Neural cell (in vitro differentiated cells): ENCODE data around the gene TNIP3. TPM values are rescaled to one million over a fixed set of nuclear protein-coding genes. Genes with fewer than 3 reads are reported as not detected.

Experiments used
- H2AFZ ChIP-seq: fragments of 200-600, 300-800 bp; sonication (generic), shearing (Covaris generic); 2 replicates; pipeline ENCODE4 v1.6.0; 2014; ENCODE audit warnings: low read depth, mild to moderate bottlenecking, antibody characterized with exemption, low read length, moderate library complexity
- H3F3A ChIP-seq: fragments of 200-600 bp; shearing (Covaris generic); 2 replicates; pipeline ENCODE4 v1.6.1; 2016; ENCODE audit warnings: mild to moderate bottlenecking, moderate library complexity, mixed read lengths, antibody characterized with exemption, low read length; ENCODE audit not compliant: insufficient read depth, poor library complexity, severe bottlenecking
- H3K27ac ChIP-seq: fragments of 200-600, 300-800 bp; sonication (generic), shearing (Covaris generic); 2 replicates; pipeline ENCODE4 v1.5.1; 2014; ENCODE audit warnings: mild to moderate bottlenecking, low read length, moderate library complexity
- H3K27me3 ChIP-seq: fragments of 300-800, 200-600 bp; sonication (generic), shearing (Covaris generic); 2 replicates; pipeline ENCODE4 v1.6.0; 2014; ENCODE audit warnings: mild to moderate bottlenecking, low read depth, low read length, moderate library complexity; ENCODE audit not compliant: insufficient read depth
- H3K36me3 ChIP-seq: fragments of 300-800, 200-600 bp; sonication (generic), shearing (Covaris generic); 2 replicates; pipeline ENCODE4 v1.5.1; 2014; ENCODE audit warnings: mild to moderate bottlenecking, antibody characterized with exemption, low read length, moderate library complexity; ENCODE audit not compliant: insufficient read depth
- H3K4me2 ChIP-seq: fragments of 300-800, 200-600 bp; sonication (generic), shearing (Covaris generic); 2 replicates; pipeline ENCODE4 v1.6.0; 2014; ENCODE audit warnings: mild to moderate bottlenecking, low read length
- H3K4me3 ChIP-seq: fragments of 300-800, 200-600 bp; sonication (generic), shearing (Covaris generic); 2 replicates; pipeline ENCODE4 v1.5.1; 2014; ENCODE audit warnings: mild to moderate bottlenecking, low read length, moderate library complexity
- H3K79me2 ChIP-seq: fragments of 200-600 bp; shearing (Covaris generic); replicated peaks from 2 replicates; pipeline ENCODE4 v1.6.0; 2014; ENCODE audit warnings: mild to moderate bottlenecking, low read length, moderate library complexity; ENCODE audit not compliant: insufficient read depth
- H3K9ac ChIP-seq: fragments of 300-800, 200-600 bp; sonication (generic), shearing (Covaris generic); 2 replicates; pipeline ENCODE4 v1.6.1; 2016; ENCODE audit warnings: mild to moderate bottlenecking, low read length, mixed read lengths
- H3K9me2 ChIP-seq: fragments of 200-600 bp; shearing (Covaris generic); 2 replicates; pipeline ENCODE4 v1.6.1; 2016; ENCODE audit warnings: mild to moderate bottlenecking, low read length, mixed read lengths; ENCODE audit not compliant: insufficient read depth
- H3K9me3 ChIP-seq: fragments of 200-600, 300-800 bp; sonication (generic), shearing (Covaris generic); 2 replicates; pipeline ENCODE4 v1.6.1; 2016; ENCODE audit warnings: mild to moderate bottlenecking, mixed run types, low read length, moderate library complexity, mixed read lengths
- H4K20me1 ChIP-seq: fragments of 200-600 bp; shearing (Covaris generic); 2 replicates; pipeline ENCODE4 v1.6.1; 2016; ENCODE audit warnings: mild to moderate bottlenecking, mixed run types; ENCODE audit not compliant: insufficient read depth
- CTCF ChIP-seq: fragments of 450-650 bp; IDR thresholded peaks from 2 replicates; pipeline ENCODE4 v1.5.1; 2014; ENCODE audit warnings: antibody characterized with exemption, mild to moderate bottlenecking, moderate library complexity; ENCODE audit not compliant: poor library complexity, severe bottlenecking
- EP300 ChIP-seq: fragments of 450-650 bp; conservative IDR thresholded peaks from 2 replicates; pipeline ENCODE4 v1.6.1; 2014; ENCODE audit warnings: antibody characterized with exemption, mild to moderate bottlenecking, moderate library complexity; ENCODE audit not compliant: poor library complexity, severe bottlenecking
- EZH2 ChIP-seq: fragments of 200-600, 300-800 bp; shearing (Covaris generic), sonication (generic); IDR thresholded peaks from 2 replicates; pipeline ENCODE4 v1.6.1; 2014; ENCODE audit warnings: antibody characterized with exemption, low read length, borderline replicate concordance, mild to moderate bottlenecking; ENCODE audit not compliant: insufficient read depth, poor library complexity, severe bottlenecking
- MXI1 ChIP-seq: fragments of 450-650 bp; conservative IDR thresholded peaks from 2 replicates; pipeline ENCODE4 v1.6.1; 2014; ENCODE audit warnings: antibody characterized with exemption, mild to moderate bottlenecking; ENCODE audit not compliant: poor library complexity, severe bottlenecking
- POLR2AphosphoS5 ChIP-seq: IDR thresholded peaks from 2 replicates; pipeline ENCODE4 v1.6.1; 2012
- RAD21 ChIP-seq: fragments of 450-650 bp; conservative IDR thresholded peaks from 2 replicates; pipeline ENCODE4 v1.6.1; 2014; ENCODE audit warnings: antibody characterized with exemption, mild to moderate bottlenecking, moderate library complexity
- REST ChIP-seq: IDR thresholded peaks from 2 replicates; pipeline ENCODE4 v1.6.1; 2012; ENCODE audit warnings: borderline replicate concordance
- SMC3 ChIP-seq: fragments of 450-650 bp; conservative IDR thresholded peaks from 2 replicates; pipeline ENCODE4 v1.6.1; 2014; ENCODE audit warnings: antibody characterized with exemption, mild to moderate bottlenecking, moderate library complexity; ENCODE audit not compliant: poor library complexity
- TAF1 ChIP-seq: IDR thresholded peaks from 2 replicates; pipeline ENCODE4 v1.6.1; 2012; ENCODE audit warnings: low read depth
- polyA plus RNA-seq: library from polyadenylated mRNA; depleted of rRNA; stranded (reverse); fragments of >200 nt; gene quantifications from 2 replicates; pipeline ENCODE4 v1.2.3, GENCODE V29; 2014

The TNIP3 gene
- polyA plus RNA-seq, 1 donor from 2014 or later = 0.09 TPM

- H3F3A ChIP-seq = no peaks in the 10 kb centered on the region
- no peak overlapping the region for H3K27ac ChIP-seq
- TF ChIP-seq POLR2AphosphoS5 (no peak), TAF1 (no peak), CTCF (no peak), MXI1 (no peak), EP300 (no peak), SMC3 (no peak), REST (no peak), EZH2 (no peak), RAD21 (no peak)
- H4K20me1 ChIP-seq = no peaks in the 10 kb centered on the region
- no peak overlapping the region for H3K4me2 ChIP-seq
- no peaks in the 10 kb centered on the region for H3K27me3 ChIP-seq
- no peak overlapping the region for H3K4me3 ChIP-seq
- H3K9me3 ChIP-seq = no peaks in the 10 kb centered on the region
- H3K79me2 ChIP-seq = no peaks in the 10 kb centered on the region
- no peak overlapping the region for H3K9ac ChIP-seq
- H2AFZ ChIP-seq = no peak overlapping the region
- no peaks in the 10 kb centered on the region for H3K9me2 ChIP-seq
- H3K36me3 ChIP-seq = no peaks in the 10 kb centered on the region
These were observed 17.4 kb upstream of the TNIP3 start for GRCh38 chr4:121181493-121181892.

GRCh38 chr4:121180558-121180957, 16.4 kb upstream of the TNIP3 start:
- TF ChIP-seq CTCF = no peak
- Histone ChIP-seq H3K4me2 (no peak overlapping the region), H3K79me2 (no peaks in the 10 kb centered on the region)

More at GRCh38 chr4:121180558-121180957, 16.4 kb upstream of the TNIP3 start:
- H4K20me1 ChIP-seq = no peaks in the 10 kb centered on the region
- no peak overlapping the region for H2AFZ ChIP-seq
- H3K9ac ChIP-seq = no peak overlapping the region
- no peaks in the 10 kb centered on the region for H3K36me3 ChIP-seq
- no peak overlapping the region for H3K27ac ChIP-seq
- H3K9me3 ChIP-seq = no peaks in the 10 kb centered on the region
- no peaks in the 10 kb centered on the region for H3F3A ChIP-seq
- H3K9me2 ChIP-seq = no peaks in the 10 kb centered on the region
- H3K4me3 ChIP-seq = no peak overlapping the region
- no peaks in the 10 kb centered on the region for H3K27me3 ChIP-seq
